Measurements from ENCODE around the gene MRPL51. TPM values are rescaled to one million over a fixed set of nuclear protein-coding genes. Genes with fewer than 3 reads are reported as not detected.

Gene MRPL51
- polyA plus RNA-seq (2013, experiment 1 of 2) = 584 TPM
- 624 TPM for polyA plus RNA-seq (2013, experiment 2 of 2)

DNA sequence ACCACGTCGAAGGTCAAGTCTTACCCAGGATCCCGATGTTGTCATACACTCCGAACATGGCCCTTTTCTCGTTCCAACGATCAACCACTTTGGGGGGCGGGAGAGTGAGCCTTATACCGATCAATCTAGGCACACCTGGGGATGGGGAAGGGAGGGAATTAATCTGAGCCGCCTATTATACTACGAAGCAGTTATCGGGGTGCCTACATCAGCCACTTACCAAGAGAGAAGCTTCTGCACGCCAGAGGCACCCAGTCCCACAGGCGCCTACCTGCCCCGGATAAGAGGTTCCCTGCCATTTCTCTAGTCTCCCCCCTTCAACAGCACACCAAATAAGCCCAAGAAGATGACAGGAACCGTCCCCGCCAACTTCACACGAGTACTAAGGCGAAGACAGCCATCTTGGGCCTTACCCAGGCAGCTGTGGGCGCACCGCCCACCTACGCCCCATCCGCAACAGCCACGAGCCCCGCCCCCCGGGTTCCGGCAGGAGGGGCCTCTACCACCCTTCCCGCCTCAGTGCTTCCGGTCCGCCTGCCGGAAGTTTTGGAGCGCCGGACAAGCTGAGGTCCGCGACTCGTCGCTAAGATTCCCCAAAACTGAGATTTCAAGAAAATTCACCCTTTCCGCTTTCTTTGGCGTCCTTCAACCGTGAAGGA, at the start of gene MRPL51:
MRPL51 (minus strand) TSS at position 425 of the 659 bp plus-strand sequence; CDS start at position 299, 126 bp downstream.
- Histone ChIP-seq H3K36me3 (replicated peaks in 1 of 2; ENCODE audit: control insufficient read depth in 2 of 2, insufficient read depth in 2 of 2, low read length in 2 of 2) (peaks cover 15 to 50% of the 10 kb centered on the region in 2 donors), H3K23ac (ENCODE audit: low read depth, low read length, poor library complexity) (peak within 1 kb of the TSS; percentile 43), H3K4ac (ENCODE audit: low read length) (no peak within 1 kb of the TSS), H2BK12ac (ENCODE audit: low read length) (no peak within 1 kb of the TSS), H3K9me3 (replicated peaks in 1 of 2; ENCODE audit: control insufficient read depth in 2 of 2, insufficient read depth in 1 of 2, low read depth in 1 of 2, low read length in 2 of 2) (no peaks in the 10 kb centered on the region), H2BK120ac (ENCODE audit: low read depth, low read length) (no peak within 1 kb of the TSS), H3K27ac (replicated peaks; ENCODE audit: low read length) (peak within 1 kb of the TSS; percentile 88), H3K14ac (ENCODE audit: low read length) (no peak within 1 kb of the TSS), H4K91ac (ENCODE audit: low read depth, low read length, poor library complexity) (peak within 1 kb of the TSS; percentile 25), H4K8ac (ENCODE audit: low read depth, low read length) (peak within 1 kb of the TSS; percentile 4), H3K18ac (ENCODE audit: low read length) (peak within 1 kb of the TSS; percentile 91), H2AK5ac (ENCODE audit: low read depth, low read length) (no peak within 1 kb of the TSS), H3K27me3 (ENCODE audit: control insufficient read depth in 3 of 3, insufficient read depth in 3 of 3, low read depth in 1 of 3, low read length in 3 of 3) (no peaks in the 10 kb centered on the region), H3K4me1 (ENCODE audit: control insufficient read depth in 2 of 2, insufficient read depth in 1 of 2, low read depth in 1 of 2, low read length in 2 of 2) (peaks cover 11 to 15% of the 10 kb centered on the region in 2 donors), H2BK15ac (ENCODE audit: low read length) (no peak within 1 kb of the TSS), H3K4me2 (ENCODE audit: insufficient read depth, low read length, poor library complexity, severe bottlenecking) (peak within 1 kb of the TSS; percentile 81), H3K4me3 (ENCODE audit: low read length in 2 of 2) (peak within 1 kb of the TSS; percentile 78 to 91), H2BK5ac (ENCODE audit: low read length) (no peak within 1 kb of the TSS), H2AFZ (ENCODE audit: low read length) (peak within 1 kb of the TSS; percentile 90), H3K79me1 (ENCODE audit: low read depth, low read length) (peaks cover 4% of the 10 kb centered on the region), H3K9ac (ENCODE audit: low read depth, low read length, poor library complexity) (peak within 1 kb of the TSS; percentile 85)
- DNase-seq (ENCODE audit: low spot score) = peak; percentile 90
- WGBS, 2 donors (ENCODE audit: extremely low coverage in 2 of 2, insufficient read length in 2 of 2, insufficient replicate concordance in 1 of 2) = no CpG with 5 or more reads among the region's 39 CpGs

GRCh38 chr12:6542209-6543009, 49.3 kb upstream of the MRPL51 start:
- Histone ChIP-seq H2BK5ac (ENCODE audit: low read length) (no peak overlapping the region), H2AFZ (ENCODE audit: low read length) (peak overlapping the region; percentile 56), H3K27ac (replicated peaks; ENCODE audit: low read length) (no peak overlapping the region), H2BK12ac (ENCODE audit: low read length) (no peak overlapping the region), H4K91ac (ENCODE audit: low read depth, low read length, poor library complexity) (no peak overlapping the region), H3K79me1 (ENCODE audit: low read depth, low read length) (no peaks in the 10 kb centered on the region), H2BK15ac (ENCODE audit: low read length) (no peak overlapping the region), H2BK120ac (ENCODE audit: low read depth, low read length) (no peak overlapping the region), H3K36me3 (replicated peaks in 1 of 2; ENCODE audit: control insufficient read depth in 2 of 2, insufficient read depth in 2 of 2, low read length in 2 of 2) (peaks cover 29 to 63% of the 10 kb centered on the region in 2 donors), H3K18ac (ENCODE audit: low read length) (no peak overlapping the region), H3K4me2 (ENCODE audit: insufficient read depth, low read length, poor library complexity, severe bottlenecking) (no peak overlapping the region), H3K4ac (ENCODE audit: low read length) (no peak overlapping the region), H3K9ac (ENCODE audit: low read depth, low read length, poor library complexity) (no peak overlapping the region), H3K4me1 (ENCODE audit: control insufficient read depth in 2 of 2, insufficient read depth in 1 of 2, low read depth in 1 of 2, low read length in 2 of 2) (peaks cover 5 to 18% of the 10 kb centered on the region in 2 donors), H2AK5ac (ENCODE audit: low read depth, low read length) (no peak overlapping the region), H3K4me3 (ENCODE audit: low read length in 2 of 2) (no peak overlapping the region), H3K9me3 (replicated peaks in 1 of 2; ENCODE audit: control insufficient read depth in 2 of 2, insufficient read depth in 1 of 2, low read depth in 1 of 2, low read length in 2 of 2) (peaks cover 0 to 2% of the 10 kb centered on the region in 2 donors), H3K14ac (ENCODE audit: low read length) (no peak overlapping the region), H3K27me3 (ENCODE audit: control insufficient read depth in 3 of 3, insufficient read depth in 3 of 3, low read depth in 1 of 3, low read length in 3 of 3) (no peaks in the 10 kb centered on the region), H3K23ac (ENCODE audit: low read depth, low read length, poor library complexity) (no peak overlapping the region), H4K8ac (ENCODE audit: low read depth, low read length) (no peak overlapping the region)
- DNase-seq (ENCODE audit: low spot score) = no peak
- no CpG with 5 or more reads among the region's 13 CpGs for WGBS, 2 donors (ENCODE audit: extremely low coverage in 2 of 2, insufficient read length in 2 of 2, insufficient replicate concordance in 1 of 2)

DNA sequence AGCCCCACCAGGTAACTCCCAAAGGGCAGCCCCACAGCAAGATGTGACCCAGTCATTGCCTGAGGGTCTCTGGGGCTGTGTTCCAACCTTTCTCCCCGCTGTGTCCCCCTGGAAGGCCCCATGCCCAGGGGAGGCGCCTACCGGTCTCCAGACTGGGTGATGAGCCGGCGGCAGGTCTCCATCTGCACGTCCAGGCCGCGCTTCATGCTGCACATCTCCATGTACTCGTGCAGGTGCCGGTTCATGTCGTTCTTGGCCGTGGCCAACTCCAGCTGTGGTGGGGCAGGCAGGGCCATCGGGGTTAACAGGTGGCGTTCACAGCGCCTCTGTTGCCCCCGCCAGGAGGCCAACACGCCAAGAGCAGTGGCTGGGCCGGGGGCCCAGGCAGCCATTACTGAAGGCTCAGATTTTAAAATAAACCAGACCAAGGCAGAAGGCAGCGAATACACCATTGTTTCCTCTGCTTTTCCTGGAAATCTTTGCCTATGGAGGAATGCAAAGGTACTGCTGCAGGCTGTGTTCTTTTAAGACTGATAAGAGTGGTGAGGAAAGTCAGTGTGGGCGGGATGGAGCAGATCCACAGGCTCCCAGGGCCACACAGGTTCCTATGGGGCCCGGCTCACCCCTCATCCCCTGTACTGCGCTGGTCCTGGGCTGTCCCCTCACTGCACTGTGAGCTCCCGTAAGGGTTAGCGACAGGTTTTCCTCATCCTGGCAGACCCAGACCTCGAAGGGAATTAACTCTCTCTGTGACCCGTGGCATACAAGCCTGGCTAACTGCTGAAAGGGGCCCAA, 48.5 kb upstream of the MRPL51 start:
- Histone ChIP-seq H3K4me3 (ENCODE audit: low read length in 2 of 2) (no peak overlapping the region), H2BK120ac (ENCODE audit: low read depth, low read length) (no peak overlapping the region), H3K4me2 (ENCODE audit: insufficient read depth, low read length, poor library complexity, severe bottlenecking) (no peak overlapping the region), H2AK5ac (ENCODE audit: low read depth, low read length) (no peak overlapping the region), H3K36me3 (replicated peaks in 1 of 2; ENCODE audit: control insufficient read depth in 2 of 2, insufficient read depth in 2 of 2, low read length in 2 of 2) (peaks cover 35 to 63% of the 10 kb centered on the region in 2 donors), H3K9ac (ENCODE audit: low read depth, low read length, poor library complexity) (no peak overlapping the region), H3K27ac (replicated peaks; ENCODE audit: low read length) (no peak overlapping the region), H3K79me1 (ENCODE audit: low read depth, low read length) (no peaks in the 10 kb centered on the region), H4K8ac (ENCODE audit: low read depth, low read length) (no peak overlapping the region), H3K18ac (ENCODE audit: low read length) (no peak overlapping the region), H2BK15ac (ENCODE audit: low read length) (no peak overlapping the region), H4K91ac (ENCODE audit: low read depth, low read length, poor library complexity) (no peak overlapping the region), H2BK12ac (ENCODE audit: low read length) (no peak overlapping the region), H2AFZ (ENCODE audit: low read length) (no peak overlapping the region), H3K14ac (ENCODE audit: low read length) (no peak overlapping the region), H3K4ac (ENCODE audit: low read length) (peak overlapping the region; percentile 66), H3K4me1 (ENCODE audit: control insufficient read depth in 2 of 2, insufficient read depth in 1 of 2, low read depth in 1 of 2, low read length in 2 of 2) (peaks cover 8 to 19% of the 10 kb centered on the region in 2 donors), H3K27me3 (ENCODE audit: control insufficient read depth in 3 of 3, insufficient read depth in 3 of 3, low read depth in 1 of 3, low read length in 3 of 3) (no peaks in the 10 kb centered on the region), H3K23ac (ENCODE audit: low read depth, low read length, poor library complexity) (peak overlapping the region; percentile 57), H3K9me3 (replicated peaks in 1 of 2; ENCODE audit: control insufficient read depth in 2 of 2, insufficient read depth in 1 of 2, low read depth in 1 of 2, low read length in 2 of 2) (peaks cover 0 to 2% of the 10 kb centered on the region in 2 donors), H2BK5ac (ENCODE audit: low read length) (peak overlapping the region; percentile 82)
- DNase-seq (ENCODE audit: low spot score) = no peak
- no CpG with 5 or more reads among the region's 26 CpGs for whole genome bisulfite sequencing, 2 donors (ENCODE audit: extremely low coverage in 2 of 2, insufficient read length in 2 of 2, insufficient replicate concordance in 1 of 2)

Measured in neuronal stem cell (in vitro differentiated cells).